Measurements from ENCODE around the gene ULK4.
A peak's percentile ranks its signal among the peaks of the same experiment; 100 is the strongest.

The ULK4 gene

DNA sequence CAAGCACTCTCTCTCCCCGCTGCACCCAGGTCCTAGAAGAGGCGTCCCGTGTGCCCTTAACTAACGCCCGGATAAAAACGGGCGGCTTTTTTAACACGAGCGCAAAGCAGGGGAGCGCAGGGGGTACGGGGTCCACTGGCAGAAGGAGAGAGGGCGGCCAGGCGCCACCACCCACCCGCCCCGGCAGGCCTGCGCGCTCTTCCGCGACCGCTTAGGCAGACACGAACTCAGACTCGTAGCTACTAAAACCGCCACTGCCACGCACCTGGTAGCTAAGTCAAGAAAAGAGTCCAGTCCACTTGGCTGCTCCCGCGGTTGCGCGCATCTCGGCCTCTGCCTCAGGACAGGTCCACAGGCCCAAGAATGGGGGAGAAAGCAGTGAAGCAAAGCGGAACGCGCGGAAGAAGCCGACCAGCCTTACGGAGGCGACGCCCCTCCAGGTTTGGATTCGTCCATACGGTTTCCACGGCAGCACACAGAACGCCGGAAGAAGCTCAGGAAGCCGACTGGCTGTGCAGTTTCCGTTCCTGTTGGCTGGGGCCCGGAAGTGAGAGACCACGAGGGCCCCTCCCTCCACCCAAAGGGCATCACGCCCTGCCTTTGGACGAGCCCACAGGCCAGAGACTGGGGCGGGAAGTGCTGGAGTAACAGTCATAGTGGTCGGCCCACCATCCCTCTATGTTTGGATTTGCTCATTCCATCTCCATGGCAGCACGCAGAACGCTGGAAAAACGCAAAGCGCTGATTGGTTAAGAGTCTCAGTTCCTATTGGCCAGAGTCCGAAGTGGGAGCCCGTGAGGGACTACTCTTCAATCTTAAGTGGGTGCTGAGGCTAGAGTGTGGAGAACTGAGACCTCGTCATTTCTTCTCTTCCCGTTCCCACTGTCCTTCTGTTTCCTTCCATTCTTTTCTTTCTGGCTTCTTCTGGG lies at the start of gene ULK4:
TSS of gene ULK4 (minus strand) at position 353 of the 929 bp plus-strand sequence. CDS start 7,344 bp downstream, outside the sequence.
- peak; percentile 100 for DNase-seq (ENCODE audit: low read depth)
- TF ChIP-seq, protein P1, sequence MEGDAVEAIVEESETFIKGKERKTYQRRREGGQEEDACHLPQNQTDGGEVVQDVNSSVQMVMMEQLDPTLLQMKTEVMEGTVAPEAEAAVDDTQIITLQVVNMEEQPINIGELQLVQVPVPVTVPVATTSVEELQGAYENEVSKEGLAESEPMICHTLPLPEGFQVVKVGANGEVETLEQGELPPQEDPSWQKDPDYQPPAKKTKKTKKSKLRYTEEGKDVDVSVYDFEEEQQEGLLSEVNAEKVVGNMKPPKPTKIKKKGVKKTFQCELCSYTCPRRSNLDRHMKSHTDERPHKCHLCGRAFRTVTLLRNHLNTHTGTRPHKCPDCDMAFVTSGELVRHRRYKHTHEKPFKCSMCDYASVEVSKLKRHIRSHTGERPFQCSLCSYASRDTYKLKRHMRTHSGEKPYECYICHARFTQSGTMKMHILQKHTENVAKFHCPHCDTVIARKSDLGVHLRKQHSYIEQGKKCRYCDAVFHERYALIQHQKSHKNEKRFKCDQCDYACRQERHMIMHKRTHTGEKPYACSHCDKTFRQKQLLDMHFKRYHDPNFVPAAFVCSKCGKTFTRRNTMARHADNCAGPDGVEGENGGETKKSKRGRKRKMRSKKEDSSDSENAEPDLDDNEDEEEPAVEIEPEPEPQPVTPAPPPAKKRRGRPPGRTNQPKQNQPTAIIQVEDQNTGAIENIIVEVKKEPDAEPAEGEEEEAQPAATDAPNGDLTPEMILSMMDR (IDR thresholded peaks at IDR 0.05; ENCODE audit: low read length, missing control alignments): no peak
- peak within 1 kb of the TSS; percentile 90 for H3K4me3 ChIP-seq (replicated peaks; ENCODE audit: low read depth, low read length)

DNA sequence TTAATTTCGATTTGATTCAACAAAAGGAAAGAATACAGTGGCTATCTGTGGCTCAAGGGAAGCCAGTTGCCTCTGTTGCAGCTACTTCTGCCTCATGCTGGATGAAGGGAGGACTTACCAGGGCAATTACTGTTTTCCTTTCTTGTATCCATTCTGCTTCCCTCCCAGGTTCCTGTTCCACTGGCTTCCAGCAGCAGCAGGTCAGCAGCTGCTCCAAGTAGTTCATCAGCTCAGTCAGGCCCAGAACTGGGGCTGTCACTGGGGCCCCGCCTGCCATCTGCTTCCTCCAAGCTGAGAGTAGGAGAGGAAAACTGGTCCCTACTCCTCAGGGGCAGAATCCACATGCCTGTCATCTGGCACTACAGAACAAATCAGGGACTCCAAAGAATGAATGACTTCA lies 48.6 kb upstream of the ULK4 start:
- DNase-seq (ENCODE audit: low read depth): no peak
- H3K4me3 ChIP-seq (replicated peaks; ENCODE audit: low read depth, low read length): no peak overlapping the region
- TF ChIP-seq, protein P1 (IDR thresholded peaks at IDR 0.05; ENCODE audit: low read length, missing control alignments): no peak

DNA sequence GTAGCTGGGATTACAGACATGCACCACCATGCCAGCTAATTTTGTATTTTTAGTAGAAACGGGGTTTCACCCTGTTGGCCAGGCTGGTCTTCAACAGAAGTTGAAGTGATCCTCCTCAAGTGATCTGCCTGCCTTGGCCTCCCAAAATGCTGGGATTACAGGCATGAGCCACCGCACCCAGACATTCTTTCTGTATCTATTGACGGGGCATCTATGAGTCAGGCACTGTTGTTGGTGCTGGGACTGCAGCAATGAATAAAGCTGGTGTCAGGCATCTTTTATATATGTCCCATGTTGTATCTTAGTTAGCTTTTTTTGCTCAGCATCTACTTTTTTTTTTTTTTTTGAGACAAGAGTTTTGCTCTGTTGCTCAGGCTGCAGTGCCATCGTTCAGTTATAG lies 47.6 kb upstream of the ULK4 start:
- TF ChIP-seq, protein P1 (IDR thresholded peaks at IDR 0.05; ENCODE audit: low read length, missing control alignments): no peak
- no peak overlapping the region for H3K4me3 ChIP-seq (replicated peaks; ENCODE audit: low read depth, low read length)
- DNase-seq (ENCODE audit: low read depth): no peak

DNA sequence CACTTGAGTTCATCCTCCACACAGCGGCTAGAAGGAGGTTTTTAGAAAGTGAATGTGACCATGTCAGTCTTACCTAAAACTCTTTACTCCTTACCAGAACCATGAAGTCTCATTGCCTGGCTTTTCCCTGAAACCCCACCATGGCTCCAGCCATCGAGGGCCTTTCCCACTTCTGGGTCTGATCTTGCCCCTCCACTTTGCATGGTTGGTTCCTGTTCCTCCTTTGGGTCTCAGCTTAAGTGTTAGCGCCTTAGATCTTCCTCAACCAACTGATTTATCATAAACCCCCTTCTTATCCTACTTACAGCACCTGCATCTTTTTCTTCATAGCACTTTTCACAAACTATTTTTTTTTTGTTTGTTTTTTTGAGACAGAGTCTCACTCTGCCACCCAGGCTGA lies 45.9 kb upstream of the ULK4 start:
- H3K4me3 ChIP-seq (replicated peaks; ENCODE audit: low read depth, low read length): no peak overlapping the region
- no peak for DNase-seq (ENCODE audit: low read depth)
- TF ChIP-seq, protein P1 (IDR thresholded peaks at IDR 0.05; ENCODE audit: low read length, missing control alignments): no peak

DNA sequence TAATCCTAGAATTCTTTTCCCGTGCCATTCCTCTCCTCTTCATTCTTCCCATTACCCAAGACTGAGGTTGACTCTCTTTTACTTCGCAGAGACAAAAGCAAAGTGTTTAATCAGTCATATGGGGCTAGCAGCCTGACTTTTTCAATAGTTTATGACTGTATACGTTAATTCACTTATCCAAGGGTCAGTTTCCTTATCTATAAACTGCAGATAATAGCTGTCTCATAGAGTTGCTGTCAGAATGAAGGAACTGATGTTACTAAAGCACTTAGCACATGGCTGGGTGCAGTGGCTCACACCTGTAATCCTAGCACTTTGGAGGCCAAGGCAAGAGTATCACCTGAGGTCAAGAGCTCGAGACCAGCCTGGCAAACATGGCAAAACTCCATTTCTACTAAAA lies 43.5 kb upstream of the ULK4 start:
- TF ChIP-seq, protein P1 (IDR thresholded peaks at IDR 0.05; ENCODE audit: low read length, missing control alignments): no peak
- no peak overlapping the region for H3K4me3 ChIP-seq (replicated peaks; ENCODE audit: low read depth, low read length)
- DNase-seq (ENCODE audit: low read depth): no peak

- no peak for DNase-seq (ENCODE audit: low read depth)
- TF ChIP-seq, protein P1 (IDR thresholded peaks at IDR 0.05; ENCODE audit: low read length, missing control alignments): no peak
- no peak overlapping the region for H3K4me3 ChIP-seq (replicated peaks; ENCODE audit: low read depth, low read length)
Observed at GRCh38 chr3:42002790-42003189, 40.9 kb upstream of the ULK4 start.
